Fibroblast of the conjunctiva (primary cell): ENCODE results near the gene OPN1SW.

Experiments used
- DNase-seq: peaks from one replicate; pipeline ENCODE4 v3.0.0-alpha.2; 2010; ENCODE audit warnings: low read depth

Gene OPN1SW

GRCh38 chr7:128757203-128757602, 18.4 kb downstream of the OPN1SW start:
- no peak for DNase-seq

GRCh38 chr7:128755819-128756476, 19.6 kb downstream of the OPN1SW start:
- DNase-seq = peak; percentile 90

- DNase-seq = no peak
Observed at GRCh38 chr7:128755075-128755818, 20.3 kb downstream of the OPN1SW start.

GRCh38 chr7:128752251-128752650, 23.3 kb downstream of the OPN1SW start:
- DNase-seq = no peak

- DNase-seq = no peak
Observed at GRCh38 chr7:128747327-128748079, 28.1 kb downstream of the OPN1SW start.

GRCh38 chr7:128745706-128746105, 29.9 kb downstream of the OPN1SW start:
- no peak for DNase-seq

GRCh38 chr7:128744366-128744905, 31.2 kb downstream of the OPN1SW start:
- no peak for DNase-seq

GRCh38 chr7:128743112-128743772, 32.4 kb downstream of the OPN1SW start:
- DNase-seq = no peak

- DNase-seq = peak; percentile 52
Observed at GRCh38 chr7:128742206-128742605, 33.4 kb downstream of the OPN1SW start.

GRCh38 chr7:128741491-128741890, 34.1 kb downstream of the OPN1SW start:
- no peak for DNase-seq

- peak; percentile 20 for DNase-seq
Observed at GRCh38 chr7:128740996-128741395, 34.6 kb downstream of the OPN1SW start.

- DNase-seq = no peak
Observed at GRCh38 chr7:128739990-128740682, 35.5 kb downstream of the OPN1SW start.

GRCh38 chr7:128739048-128739962, 36.3 kb downstream of the OPN1SW start, which contains the start of gene CALU:
TSS of gene CALU (plus strand) at chr7:128739359. CDS start at chr7:128748584, 9,225 bp downstream.
- peak; percentile 91 for DNase-seq

- peak; percentile 22 for DNase-seq
Observed at GRCh38 chr7:128738570-128739047, 37.0 kb downstream of the OPN1SW start.

- no peak for DNase-seq
Observed at GRCh38 chr7:128737867-128738385, 37.7 kb downstream of the OPN1SW start.

- DNase-seq = no peak
Observed at GRCh38 chr7:128737441-128737840, 38.2 kb downstream of the OPN1SW start.

- DNase-seq = no peak
Observed at GRCh38 chr7:128735436-128735835, 40.2 kb downstream of the OPN1SW start.

- DNase-seq = no peak
Observed at GRCh38 chr7:128734890-128735289, 40.7 kb downstream of the OPN1SW start.

GRCh38 chr7:128733278-128733645, 42.3 kb downstream of the OPN1SW start:
- no peak for DNase-seq
